OCI-M2 (cell line): Measurements from ENCODE around the gene CD14.
"Not testable (repeated sequence)": the region's sequence is repeated elsewhere in the genome, so short reads cannot be mapped to it uniquely, and the experiment has no call there.

Experiments used
- DNase-seq: peaks from one replicate; lab custom pipeline; 2025; ENCODE audit not compliant: unreplicated experiment; lab: John Stamatoyannopoulos, UW

CD14 gene

DNA sequence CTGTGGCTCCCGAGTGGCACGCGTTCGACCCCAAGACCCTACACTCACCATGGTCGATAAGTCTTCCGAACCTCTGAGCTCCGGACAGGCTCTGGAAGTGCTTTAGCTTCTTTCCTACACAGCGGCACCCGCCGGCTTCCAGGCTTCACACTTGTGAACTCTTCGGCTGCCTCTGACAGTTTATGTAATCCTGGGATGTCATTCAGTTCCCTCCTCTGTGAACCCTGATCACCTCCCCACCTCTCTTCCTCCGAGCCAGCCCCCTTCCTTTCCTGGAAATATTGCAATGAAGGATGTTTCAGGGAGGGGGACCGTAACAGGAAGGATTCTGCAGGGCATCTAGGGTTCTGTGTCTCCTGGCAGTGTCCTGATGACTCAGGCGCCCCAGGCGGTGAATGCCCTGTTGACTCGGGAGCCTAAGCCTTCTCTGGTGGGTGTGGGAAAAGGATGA lies at the start of gene CD14:
CD14 (minus strand) TSS at position 155 of the 451 bp plus-strand sequence; CDS start at position 51, 104 bp downstream.
- DNase-seq, result no peak

DNA sequence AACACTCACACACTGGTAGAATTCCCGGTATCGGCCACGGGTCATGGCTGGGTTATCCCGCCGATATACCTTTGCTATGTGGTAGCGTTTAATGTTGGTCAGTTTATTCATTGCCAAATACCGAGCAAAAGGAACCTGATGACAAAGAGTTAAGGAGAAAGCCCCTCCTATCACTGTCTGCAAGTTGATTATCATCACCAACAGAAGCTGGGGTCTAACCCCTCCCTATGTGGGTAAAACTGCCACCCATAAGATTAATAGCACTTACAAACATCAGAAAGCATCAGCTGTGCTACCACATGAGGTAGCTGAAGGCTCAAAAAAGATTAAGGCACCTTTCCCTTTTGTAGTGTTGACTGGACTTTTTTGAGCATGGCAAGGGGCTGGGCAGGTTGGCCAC lies 46.0 kb upstream of the CD14 start:
- DNase-seq, result peak; percentile 18

DNA sequence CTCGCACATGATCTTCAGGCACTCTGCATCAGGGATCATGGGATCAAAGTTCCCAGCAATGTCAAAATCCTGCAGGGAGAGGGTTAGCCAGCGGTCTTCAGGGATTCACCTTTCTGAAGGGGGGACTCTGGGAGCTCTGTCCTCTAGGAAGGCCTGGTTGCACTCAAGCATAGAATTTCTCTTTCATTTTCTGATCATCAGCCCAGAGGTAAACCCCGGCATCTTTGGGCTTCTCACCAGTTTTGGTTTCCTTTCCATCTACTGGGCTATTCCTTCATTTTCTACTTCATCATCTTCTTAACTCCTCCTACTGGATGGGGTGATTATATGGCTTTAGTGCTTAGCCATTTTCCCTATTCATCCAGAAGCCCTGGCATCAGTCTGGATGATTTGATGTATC lies 45.0 kb upstream of the CD14 start:
- DNase-seq, result no peak

DNA sequence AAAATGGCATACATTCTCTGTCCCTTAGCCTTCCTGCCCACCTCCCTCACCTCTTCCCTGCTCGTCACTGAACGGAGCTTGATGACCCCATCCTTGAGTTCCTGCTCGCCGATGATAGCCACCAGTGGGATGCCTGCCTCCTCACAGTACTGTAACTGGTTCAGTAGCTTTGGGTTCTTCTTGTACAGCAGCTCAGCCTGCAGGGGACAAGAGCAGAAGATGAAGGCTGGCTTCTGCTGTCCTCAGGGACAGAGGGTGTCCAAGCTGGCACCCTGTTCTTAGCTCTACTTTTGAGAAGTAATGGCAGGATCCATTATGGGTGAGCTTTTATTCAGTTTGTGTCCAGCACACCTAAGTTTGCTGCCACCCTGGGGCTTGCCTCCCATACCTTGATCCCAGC lies 41.7 kb upstream of the CD14 start:
- DNase-seq, result no peak

DNA sequence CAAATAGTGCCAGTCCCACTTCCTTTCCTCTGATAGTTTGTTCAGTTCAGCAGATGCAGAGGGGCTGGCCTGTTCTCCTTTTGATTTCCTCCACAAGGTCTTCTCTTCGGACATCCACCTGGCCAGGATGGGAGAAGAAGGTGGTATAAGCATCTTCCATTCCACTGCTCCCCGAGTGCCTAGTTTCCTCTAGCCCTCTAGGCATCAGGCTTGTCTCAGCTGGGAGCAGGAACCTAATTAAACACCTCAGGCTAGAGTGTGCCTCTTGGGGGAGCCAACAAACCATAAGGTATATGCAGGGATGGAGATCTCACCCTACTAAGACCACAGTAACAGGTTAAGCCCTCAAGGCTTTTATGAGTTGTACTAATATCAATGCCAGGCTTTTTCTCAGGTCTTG lies 41.2 kb upstream of the CD14 start:
- no peak for DNase-seq

DNA sequence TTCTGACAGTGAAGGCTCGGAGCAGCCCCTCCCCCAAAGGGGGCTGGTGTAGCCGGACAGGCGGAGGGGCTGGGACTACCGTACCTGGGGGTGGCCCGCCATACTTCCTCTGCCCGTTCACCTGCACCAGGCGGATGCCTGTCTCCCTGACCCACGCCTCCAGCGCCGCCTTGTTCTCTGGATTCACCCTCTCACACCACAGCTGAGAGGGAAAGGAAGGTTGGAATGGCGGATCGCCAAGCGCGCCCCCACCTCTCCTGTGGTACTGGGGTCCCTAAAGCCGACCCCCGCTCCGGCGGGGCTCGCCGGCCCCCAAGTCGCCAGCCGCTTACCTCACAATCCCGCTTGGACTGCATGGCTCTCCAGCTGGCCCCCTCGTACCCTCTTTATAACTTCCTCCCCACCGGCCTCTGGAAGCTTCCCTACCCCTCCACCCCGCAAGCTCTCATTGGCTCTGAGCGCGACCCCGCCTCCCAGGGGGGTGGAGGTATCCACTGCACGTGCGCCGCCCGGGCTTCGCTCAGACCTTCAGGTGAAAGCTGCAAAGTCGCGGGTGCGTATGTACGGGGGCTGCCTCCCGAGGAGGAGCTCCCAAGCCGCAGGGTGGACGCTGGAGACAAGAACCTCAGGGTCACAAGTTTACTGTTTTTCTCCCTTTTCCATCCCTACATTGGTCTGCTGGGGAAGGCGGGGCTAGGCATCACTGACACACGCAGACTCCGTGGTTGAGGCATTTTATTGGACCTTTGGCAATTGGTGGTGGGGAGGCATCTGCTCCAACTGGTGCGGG lies 40.4 kb upstream of the CD14 start, which contains the start of gene DND1:
DND1 (minus strand) TSS at position 390 of the 790 bp plus-strand sequence; CDS start at position 356, 34 bp downstream.
- DNase-seq, result no peak

DNA sequence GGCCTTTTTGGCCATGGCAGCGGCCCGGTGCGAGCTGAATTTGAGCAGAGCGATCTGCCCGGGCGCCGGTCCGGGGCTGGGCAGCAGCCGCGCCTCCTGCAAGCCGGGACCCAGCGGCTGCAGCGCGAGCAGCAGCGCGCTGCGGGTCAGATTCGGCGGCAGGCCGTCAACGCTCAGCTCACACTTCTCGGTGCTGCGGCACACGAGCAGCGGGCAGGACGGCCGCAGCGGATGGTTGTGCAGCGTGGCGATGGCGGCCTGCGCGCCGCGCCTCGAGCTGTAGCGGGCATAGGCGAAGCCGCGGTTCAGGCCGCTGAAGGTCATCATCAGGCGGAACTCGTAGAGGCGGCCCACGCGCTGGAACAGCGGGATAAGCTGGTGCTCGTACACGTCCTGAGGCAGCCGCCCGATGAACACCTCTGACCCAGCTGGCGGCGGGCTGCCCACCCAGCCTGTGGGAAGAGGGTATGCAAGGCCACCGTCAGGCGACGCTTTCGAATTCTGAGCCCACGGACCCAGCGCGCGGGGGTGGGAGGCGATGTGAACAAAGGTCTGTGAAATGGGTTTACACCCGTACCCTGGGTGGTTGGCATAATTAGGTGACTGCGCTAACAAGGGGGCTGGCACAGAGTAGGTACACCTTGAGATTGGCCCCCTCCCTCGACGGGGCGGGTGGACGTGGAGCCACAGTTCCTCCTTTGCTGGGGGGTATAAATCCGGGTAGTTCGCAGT lies 39.6 kb upstream of the CD14 start:
- no peak for DNase-seq

DNA sequence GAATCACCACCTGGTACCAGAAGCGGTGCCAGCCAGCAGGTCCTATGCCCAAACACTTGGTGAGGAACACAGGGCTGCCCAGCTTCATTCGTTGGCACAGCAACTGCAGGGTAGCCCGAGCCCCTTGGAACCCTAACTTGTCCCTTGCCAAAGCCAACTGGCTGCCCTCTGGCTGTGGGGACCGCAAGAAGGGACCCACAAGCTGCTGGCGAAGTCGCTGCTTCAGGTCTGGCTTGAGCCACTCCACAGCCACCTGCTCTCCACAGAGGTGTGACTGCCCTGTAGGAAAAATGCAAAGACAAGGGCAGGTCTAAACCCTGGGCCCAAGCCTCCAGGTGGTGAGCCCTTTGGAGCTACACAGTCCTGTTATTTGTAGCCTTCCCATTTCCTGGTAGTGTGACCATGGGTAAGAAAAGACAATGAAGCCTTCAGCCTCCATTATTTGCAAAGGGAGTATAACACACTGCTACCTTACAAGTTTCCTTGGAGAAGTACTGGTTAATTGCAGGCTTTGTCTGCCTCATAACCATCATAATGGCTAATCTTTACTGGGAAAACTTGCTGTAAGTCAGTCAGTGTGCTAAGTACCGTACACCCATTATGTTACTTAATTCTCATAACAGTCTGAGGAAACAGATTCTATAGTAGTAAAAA lies 38.6 kb upstream of the CD14 start:
- no peak for DNase-seq

DNA sequence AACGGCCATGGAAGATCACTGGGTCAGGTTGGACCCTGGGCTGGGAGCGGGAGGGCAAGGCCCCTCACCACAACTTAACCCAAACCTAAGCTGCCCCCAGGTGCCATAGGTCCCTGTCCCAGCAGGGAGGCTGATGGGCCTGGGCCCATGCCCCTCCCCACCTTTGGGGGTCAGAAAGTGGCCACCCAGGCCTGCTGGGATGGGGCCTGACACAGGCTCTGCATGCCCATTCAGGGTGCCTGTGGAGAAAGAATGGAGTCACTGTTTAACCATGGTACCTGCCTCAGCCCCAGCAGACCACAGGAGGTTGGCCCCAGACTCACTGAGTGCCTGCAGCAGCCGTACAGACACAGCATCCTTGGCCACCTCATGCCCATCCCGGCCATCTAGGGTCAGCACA lies 38.1 kb upstream of the CD14 start:
- not testable (repeated sequence) for DNase-seq

DNA sequence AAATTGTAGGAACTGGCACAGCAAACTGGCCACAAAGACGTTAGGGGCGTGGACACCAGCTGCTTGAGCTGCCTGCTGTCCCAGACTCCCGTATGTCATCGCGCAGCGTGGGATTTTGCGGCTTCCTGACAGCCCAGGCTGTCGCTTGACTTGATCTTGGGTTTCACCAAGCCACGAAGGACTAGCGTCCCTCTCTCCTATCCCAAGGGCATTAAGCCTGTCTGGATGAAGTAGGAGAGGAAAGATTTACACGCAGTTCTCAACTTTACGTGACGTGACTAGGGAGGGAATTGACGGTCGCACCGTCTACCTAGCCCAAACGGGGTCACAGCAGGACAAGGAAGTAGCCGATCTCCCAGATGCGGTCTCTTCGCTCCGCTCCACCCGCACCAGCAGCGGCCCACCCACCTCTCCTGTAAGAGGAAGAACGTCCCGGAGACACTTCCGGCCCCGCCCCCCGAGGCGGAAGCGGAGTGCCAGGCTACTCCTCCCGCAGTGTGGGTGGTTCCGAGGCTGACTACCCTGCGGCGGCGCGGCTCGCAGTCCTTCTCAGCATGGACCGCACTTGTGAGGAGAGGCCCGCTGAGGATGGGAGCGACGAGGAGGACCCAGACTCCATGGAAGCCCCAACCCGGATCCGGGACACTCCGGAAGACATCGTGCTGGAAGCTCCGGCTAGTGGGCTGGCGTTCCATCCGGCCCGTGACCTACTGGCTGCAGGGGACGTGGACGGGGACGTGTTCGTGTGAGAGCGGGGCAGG lies 31.6 kb upstream of the CD14 start, which contains the start of gene WDR55:
WDR55 (plus strand) TSS at position 546 of the 761 bp plus-strand sequence; CDS start at position 555, 9 bp downstream.
- DNase-seq, result peak; percentile 74

DNA sequence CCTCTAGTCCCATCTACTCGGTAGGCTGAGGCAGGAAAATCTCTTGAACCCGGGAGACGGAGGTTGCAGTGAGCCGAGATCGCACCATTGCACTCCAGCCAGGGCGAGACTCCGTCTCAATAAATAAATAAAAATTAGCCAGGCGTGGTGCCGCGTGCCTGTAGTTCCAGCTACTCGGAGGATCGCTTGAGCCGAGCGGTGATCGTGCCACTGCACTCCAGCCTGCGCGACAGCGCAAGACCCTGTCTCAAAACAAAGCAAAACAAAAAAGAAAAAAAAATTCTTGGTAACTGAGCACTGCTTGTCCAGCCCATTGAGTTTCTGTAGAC lies 31.0 kb upstream of the CD14 start:
- no peak for DNase-seq

DNA sequence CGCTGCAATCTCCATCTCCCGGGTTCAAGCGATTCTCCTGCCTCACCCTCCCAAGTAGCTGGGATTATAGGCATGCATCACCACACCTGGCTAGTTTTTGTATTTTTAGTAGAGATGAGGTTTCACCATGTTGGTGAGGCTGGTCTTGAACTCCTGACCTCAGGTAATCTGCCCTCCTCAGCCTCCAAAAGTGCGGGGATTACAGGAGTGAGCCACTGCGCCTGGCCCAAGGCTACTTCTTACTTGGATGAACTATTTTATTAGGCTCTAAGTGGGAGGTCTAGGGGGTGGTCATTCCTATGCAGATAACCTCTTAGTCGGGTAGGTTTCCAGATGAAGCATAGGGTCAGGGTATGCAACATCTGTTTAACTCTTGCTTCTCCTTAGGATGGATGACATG lies 27.4 kb upstream of the CD14 start:
- not testable (repeated sequence) for DNase-seq

DNA sequence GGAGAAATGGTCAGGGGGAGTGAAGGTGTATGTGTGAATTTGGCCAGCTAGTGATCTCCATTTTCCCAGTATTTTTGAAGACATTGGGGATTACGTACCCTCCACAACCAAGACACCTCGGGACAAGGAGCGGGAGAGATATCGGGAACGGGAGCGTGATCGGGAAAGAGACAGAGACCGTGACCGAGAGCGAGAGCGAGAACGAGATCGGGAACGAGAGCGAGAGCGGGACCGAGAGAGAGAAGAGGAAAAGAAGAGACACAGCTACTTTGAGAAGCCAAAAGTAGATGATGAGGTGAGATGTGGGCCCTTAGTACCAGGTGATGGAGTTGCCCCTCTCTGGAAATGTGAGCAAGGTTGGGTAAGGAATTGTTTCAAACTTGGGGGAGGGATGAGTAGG lies 25.9 kb upstream of the CD14 start:
- DNase-seq, result no peak

DNA sequence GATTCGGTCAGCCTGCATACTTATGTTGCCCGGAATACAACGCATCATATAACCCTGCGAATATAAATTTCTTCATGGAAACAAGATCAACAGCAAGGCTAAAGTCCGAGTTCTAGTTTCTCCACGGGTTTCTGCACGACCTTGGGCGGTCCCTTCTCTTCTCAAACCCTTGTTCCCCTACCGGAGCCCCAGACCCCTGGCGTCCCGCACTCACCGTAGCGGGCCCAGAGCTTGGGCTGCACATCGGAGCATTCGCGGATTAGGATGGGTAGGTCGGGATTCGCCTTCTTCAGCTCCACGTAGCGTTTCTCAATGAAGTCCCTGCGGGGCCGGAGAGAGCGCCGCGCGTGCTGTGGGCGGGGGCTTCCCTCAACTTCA lies 14.1 kb upstream of the CD14 start:
- DNase-seq, result no peak

DNA sequence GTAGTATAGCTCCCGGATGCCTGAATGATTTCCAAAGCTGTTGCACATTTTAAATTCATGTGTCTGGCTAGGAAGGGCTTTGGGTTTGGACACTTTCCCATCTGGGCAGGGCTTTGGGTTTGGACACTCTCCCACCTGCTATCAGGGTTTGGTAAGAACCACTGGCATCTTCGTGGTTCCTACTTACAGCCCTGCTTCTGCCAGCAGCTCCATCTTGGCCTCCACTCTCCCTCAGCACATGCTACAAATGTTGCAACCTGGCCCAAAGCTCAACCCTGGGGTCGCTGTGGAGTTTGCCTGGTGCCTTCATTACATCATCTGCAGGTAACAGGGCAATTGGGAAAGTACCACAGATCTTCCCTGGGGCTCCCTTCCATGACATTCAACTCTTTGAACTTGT lies 9.7 kb upstream of the CD14 start:
- DNase-seq, result no peak

DNA sequence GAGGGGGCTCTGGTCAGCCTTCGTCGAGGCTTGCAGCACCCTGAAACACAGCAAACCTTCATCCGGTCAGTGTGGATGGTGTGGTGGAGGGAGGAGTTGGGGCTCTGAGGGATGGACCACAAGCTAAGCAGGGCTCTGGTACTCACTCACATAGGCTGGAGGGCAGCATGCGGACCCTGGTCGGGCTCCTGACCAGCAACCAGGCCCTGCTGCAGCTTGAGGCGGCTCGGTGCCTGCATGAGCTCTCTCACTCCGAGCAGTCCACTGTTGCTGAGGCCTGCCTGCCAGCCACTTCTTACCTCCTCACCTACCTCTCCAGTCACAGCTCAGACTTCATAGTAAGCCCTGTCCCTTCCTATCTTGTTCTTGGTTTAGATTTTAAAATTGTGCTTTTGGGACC lies 8.7 kb upstream of the CD14 start:
- DNase-seq, result no peak

DNA sequence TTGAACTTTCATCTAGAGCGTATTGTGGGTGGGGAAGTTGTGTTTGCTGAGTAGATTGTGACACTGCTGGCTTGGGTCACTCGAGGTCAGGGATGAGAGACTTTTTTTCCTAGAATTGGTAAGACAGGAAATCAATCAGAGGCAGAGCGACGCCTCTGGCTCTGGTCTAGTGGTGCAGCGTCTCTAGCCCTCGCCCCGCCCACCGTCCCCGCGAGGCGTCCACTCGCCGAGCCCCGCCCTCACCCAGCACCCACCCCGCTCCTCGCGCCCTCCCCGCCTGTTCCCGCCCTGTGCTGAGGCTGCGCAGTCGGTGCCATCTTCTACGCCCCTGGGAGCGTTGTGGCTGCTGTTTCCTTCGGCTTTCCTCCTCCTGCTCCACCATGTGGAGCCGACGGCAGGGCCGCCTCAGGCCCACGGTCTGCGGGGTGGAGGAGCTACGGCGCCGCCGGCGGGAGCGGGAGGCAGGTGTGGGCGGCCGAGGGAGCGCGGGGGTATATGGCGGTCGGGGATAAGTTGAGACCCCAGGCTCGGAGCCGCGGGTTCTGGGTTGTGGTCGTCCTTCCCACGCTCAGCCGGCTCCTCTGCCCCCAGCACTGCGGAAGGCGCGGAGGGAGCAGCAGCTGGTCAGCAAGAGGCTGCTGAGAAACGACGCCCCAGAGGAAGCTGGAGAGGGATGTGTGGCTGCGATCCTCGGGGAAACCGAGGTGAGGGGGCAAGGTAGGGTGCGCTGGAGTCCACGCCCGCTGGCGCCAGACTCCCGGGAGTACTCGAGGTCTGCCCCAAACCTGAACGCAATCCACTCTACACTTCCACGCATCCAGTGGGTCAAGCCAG lies 6.4 kb upstream of the CD14 start, which contains the start of gene TMCO6:
TMCO6 (plus strand) TSS at position 304 of the 834 bp plus-strand sequence; CDS start at position 381, 77 bp downstream.
- DNase-seq, result peak; percentile 89

DNA sequence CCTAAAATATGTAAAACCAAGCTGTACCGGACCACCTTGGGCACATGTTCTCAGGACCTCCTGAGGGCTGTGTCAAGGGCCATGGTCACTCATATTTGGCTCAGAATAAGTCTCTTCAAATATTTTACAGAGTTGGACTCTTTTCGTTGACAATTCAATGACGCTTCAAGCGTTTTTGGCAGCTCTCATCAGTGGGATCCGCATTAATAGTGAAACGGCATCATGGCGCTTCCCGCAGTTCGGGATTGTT lies 5.8 kb upstream of the CD14 start:
- DNase-seq, result not testable (repeated sequence)

DNA sequence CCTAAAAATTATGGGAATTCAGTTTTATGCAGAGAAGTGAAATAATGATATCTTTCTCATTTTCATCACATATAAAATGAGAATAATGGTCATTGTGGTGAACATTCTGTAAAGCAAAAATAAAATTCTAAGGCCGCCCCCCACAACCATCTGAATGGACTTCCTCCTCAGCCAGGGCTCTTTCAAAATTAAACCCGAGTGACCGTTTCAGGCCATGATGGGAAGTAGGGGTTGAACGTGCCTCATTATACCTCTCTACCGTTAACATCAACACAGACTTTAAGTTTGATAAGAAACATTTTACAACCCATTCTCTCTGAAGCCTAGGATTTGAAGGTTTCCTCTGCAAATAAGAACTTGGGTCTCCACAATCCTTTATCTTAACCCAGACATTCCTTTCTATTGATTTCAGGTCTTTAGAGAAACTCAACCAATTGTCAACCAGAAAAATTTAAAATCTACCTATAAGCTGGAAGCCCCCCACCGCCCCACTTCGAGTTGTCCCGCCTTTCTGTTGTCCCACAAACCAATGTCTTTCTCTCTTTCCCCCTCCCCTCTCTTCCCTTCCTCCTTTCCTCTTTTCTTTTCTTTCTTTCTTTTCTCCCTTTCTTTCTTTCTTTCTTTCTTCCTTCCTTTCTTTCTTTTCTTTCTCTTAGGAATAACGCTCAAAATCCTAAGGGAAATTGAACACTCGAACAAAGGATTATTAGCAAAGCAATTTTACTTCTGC lies 4.6 kb upstream of the CD14 start:
- no peak for DNase-seq
